Measurements from ENCODE around the gene CELF1.

DNA sequence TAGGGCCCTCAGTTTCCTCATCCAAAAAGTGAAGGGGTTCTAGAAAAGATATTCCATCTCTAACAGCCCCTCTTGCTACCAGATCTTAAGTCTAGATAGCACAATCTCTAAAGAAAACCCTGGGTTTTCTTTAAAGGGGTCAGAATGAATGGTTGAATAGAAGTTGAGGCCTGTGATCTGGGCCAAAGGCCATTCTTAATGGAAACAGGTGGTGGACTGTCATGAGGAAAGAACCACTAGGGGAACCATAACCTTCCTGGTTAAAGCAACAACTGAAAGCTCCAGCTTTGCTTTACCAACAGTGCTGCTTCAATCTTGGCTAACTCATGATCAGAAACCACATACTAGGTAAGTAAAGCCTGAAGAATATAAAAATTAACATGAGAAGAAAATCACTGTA lies 1.8 kb downstream of the CELF1 start:
- TF ChIP-seq JUND (IDR thresholded peaks at IDR 0.05) (no peak), RAD21 (IDR thresholded peaks at IDR 0.05; ENCODE audit: low read length) (peak; percentile 35), FOXM1 (IDR thresholded peaks at IDR 0.05; ENCODE audit: low read depth) (no peak), RFX5 (IDR thresholded peaks at IDR 0.05; ENCODE audit: low read length) (no peak)
- TF ChIP-seq, protein P1, sequence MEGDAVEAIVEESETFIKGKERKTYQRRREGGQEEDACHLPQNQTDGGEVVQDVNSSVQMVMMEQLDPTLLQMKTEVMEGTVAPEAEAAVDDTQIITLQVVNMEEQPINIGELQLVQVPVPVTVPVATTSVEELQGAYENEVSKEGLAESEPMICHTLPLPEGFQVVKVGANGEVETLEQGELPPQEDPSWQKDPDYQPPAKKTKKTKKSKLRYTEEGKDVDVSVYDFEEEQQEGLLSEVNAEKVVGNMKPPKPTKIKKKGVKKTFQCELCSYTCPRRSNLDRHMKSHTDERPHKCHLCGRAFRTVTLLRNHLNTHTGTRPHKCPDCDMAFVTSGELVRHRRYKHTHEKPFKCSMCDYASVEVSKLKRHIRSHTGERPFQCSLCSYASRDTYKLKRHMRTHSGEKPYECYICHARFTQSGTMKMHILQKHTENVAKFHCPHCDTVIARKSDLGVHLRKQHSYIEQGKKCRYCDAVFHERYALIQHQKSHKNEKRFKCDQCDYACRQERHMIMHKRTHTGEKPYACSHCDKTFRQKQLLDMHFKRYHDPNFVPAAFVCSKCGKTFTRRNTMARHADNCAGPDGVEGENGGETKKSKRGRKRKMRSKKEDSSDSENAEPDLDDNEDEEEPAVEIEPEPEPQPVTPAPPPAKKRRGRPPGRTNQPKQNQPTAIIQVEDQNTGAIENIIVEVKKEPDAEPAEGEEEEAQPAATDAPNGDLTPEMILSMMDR (IDR thresholded peaks at IDR 0.05), result peak; percentile 55
